ENCODE data around the gene EEIG1. TPM values are rescaled to one million over a fixed set of nuclear protein-coding genes. Genes with fewer than 3 reads are reported as not detected.

EEIG1 gene
- total and polyA plus RNA-seq, 2 of the 4 experiments (the other 2 are of a cell fraction) = 1.1 to 23.2 TPM

- Histone ChIP-seq H2AK5ac (ENCODE audit: low read depth, low read length) (peak overlapping the region; percentile 98), H4K8ac (ENCODE audit: low read depth in 2 of 2, low read length in 2 of 2) (peak overlapping the region; percentile 93 to 99), H2AK9ac (replicated peaks; ENCODE audit: low read depth, low read length, poor library complexity) (peak overlapping the region; percentile 99), H2BK20ac (ENCODE audit: low read depth, low read length) (peak overlapping the region; percentile 95), H3K27me3 (ENCODE audit: control insufficient read depth, insufficient read depth, low read length) (no peaks in the 10 kb centered on the region), H3K27ac (ENCODE audit: insufficient read depth, low read length) (peak overlapping the region; percentile 92), H2BK120ac (ENCODE audit: low read depth, low read length) (peak overlapping the region; percentile 97), H3K23ac (ENCODE audit: low read depth, low read length) (peak overlapping the region; percentile 98), H2BK15ac (ENCODE audit: low read depth, low read length) (peak overlapping the region; percentile 94; the same call in 2 of the 3 replicates), H3K56ac (ENCODE audit: extremely low read depth, insufficient read depth, low read length) (peak overlapping the region; percentile 64; the same call in 1 of the 2 replicates), H3K18ac (ENCODE audit: low read depth, low read length) (peak overlapping the region; percentile 91), H4K20me1 (ENCODE audit: insufficient read depth, low read length) (peaks cover 9% of the 10 kb centered on the region), H3K9me1 (ENCODE audit: insufficient read depth, low read length) (peaks cover 37% of the 10 kb centered on the region), H2BK5ac (ENCODE audit: low read depth, low read length, poor library complexity, severe bottlenecking) (peak overlapping the region; percentile 93), H3K4ac (ENCODE audit: low read depth, low read length) (peak overlapping the region; percentile 99), H3K36me3 (ENCODE audit: control insufficient read depth, insufficient read depth, low read length) (no peaks in the 10 kb centered on the region), H3K4me3 (ENCODE audit: insufficient read depth, low read depth, low read length) (no peak overlapping the region), H3K79me1 (ENCODE audit: low read depth in 1 of 2, low read length in 2 of 2) (peaks cover 53 to 90% of the 10 kb centered on the region in 2 experiments), H3K14ac (replicated peaks; ENCODE audit: low read depth, low read length) (peak overlapping the region; percentile 97), H3K4me2 (ENCODE audit: low read depth, low read length) (peak overlapping the region; percentile 37), H4K5ac (ENCODE audit: low read depth, low read length) (peak overlapping the region; percentile 93), H4K91ac (ENCODE audit: insufficient read depth, low read depth, low read length) (peak overlapping the region; percentile 98), H2AFZ (replicated peaks; ENCODE audit: low read length, poor library complexity) (peak overlapping the region; percentile 71), H3K4me1 (ENCODE audit: control insufficient read depth, insufficient read depth, low read length) (peaks cover 55% of the 10 kb centered on the region), H3K9ac (ENCODE audit: low read depth, low read length) (peak overlapping the region; percentile 74), H3K9me3 (ENCODE audit: control insufficient read depth, insufficient read depth, low read length) (no peaks in the 10 kb centered on the region)
- in situ Hi-C loops (cut with MboI; ENCODE audit: low sequenced_read_pairs) = no loop called here
- 40% methylated on average over 5 of the region's 6 CpGs; no CpG with 5 or more reads in 1 of the 2 experiments for WGBS, 2 experiments (ENCODE audit: extremely low coverage in 2 of 2, insufficient read length in 1 of 2)
- ATAC-seq (ENCODE audit: low read depth) = peak; percentile 9
- dilution Hi-C loops (cut with HindIII; ENCODE audit: low sequenced_read_pairs, unreplicated experiment) = no loop called here
- BruUV-seq (replicated peaks) = no TSS peak
- no peak for DNase-seq
- ChIA-PET CTCF (interaction anchor here (1.4 kb wide), 1 partner anchor 12 kb away, joined by 3 read pairs; no protein-coding TSS in a partner anchor), POLR2A (ENCODE audit: unreplicated experiment) (no interaction called here)
- TF ChIP-seq FOS (IDR thresholded peaks at IDR 0.05; ENCODE audit: low read depth, low read length) = no peak
- TF ChIP-seq CHD1 (IDR thresholded peaks at IDR 0.05; ENCODE audit: low read depth, low read length) = no peak
- TF ChIP-seq CEBPB (IDR thresholded peaks at IDR 0.05; ENCODE audit: low read depth, low read length) = no peak
- no peak for TF ChIP-seq MAFK (IDR thresholded peaks at IDR 0.05; ENCODE audit: low read depth, low read length)
- TF ChIP-seq SMC3 (IDR thresholded peaks at IDR 0.05; ENCODE audit: low read depth, low read length) = no peak
- no peak for TF ChIP-seq RCOR1 (IDR thresholded peaks at IDR 0.05; ENCODE audit: insufficient replicate concordance, low read length)
- no peak for TF ChIP-seq ELK1 (IDR thresholded peaks at IDR 0.05; ENCODE audit: borderline replicate concordance, low read depth, low read length)
- no peak for TF ChIP-seq NFE2L2 (IDR thresholded peaks at IDR 0.05; ENCODE audit: low read depth, low read length)
- TF ChIP-seq, protein P1, sequence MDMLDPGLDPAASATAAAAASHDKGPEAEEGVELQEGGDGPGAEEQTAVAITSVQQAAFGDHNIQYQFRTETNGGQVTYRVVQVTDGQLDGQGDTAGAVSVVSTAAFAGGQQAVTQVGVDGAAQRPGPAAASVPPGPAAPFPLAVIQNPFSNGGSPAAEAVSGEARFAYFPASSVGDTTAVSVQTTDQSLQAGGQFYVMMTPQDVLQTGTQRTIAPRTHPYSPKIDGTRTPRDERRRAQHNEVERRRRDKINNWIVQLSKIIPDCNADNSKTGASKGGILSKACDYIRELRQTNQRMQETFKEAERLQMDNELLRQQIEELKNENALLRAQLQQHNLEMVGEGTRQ (IDR thresholded peaks at IDR 0.05; ENCODE audit: low read depth, low read length) = no peak
- TF ChIP-seq BHLHE40 (IDR thresholded peaks at IDR 0.05; ENCODE audit: low read depth, low read length) = no peak
- TF ChIP-seq, protein P2, sequence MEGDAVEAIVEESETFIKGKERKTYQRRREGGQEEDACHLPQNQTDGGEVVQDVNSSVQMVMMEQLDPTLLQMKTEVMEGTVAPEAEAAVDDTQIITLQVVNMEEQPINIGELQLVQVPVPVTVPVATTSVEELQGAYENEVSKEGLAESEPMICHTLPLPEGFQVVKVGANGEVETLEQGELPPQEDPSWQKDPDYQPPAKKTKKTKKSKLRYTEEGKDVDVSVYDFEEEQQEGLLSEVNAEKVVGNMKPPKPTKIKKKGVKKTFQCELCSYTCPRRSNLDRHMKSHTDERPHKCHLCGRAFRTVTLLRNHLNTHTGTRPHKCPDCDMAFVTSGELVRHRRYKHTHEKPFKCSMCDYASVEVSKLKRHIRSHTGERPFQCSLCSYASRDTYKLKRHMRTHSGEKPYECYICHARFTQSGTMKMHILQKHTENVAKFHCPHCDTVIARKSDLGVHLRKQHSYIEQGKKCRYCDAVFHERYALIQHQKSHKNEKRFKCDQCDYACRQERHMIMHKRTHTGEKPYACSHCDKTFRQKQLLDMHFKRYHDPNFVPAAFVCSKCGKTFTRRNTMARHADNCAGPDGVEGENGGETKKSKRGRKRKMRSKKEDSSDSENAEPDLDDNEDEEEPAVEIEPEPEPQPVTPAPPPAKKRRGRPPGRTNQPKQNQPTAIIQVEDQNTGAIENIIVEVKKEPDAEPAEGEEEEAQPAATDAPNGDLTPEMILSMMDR (conservative IDR thresholded peaks at IDR 0.05; ENCODE audit: low read depth, low read length) = no peak
- no peak for TF ChIP-seq POLR2A (IDR thresholded peaks at IDR 0.05; ENCODE audit: low read depth, low read length)
- intact Hi-C loops (cut with micrococcal nuclease) = loop anchor here (1.0 to 5.0 kb wide), 2 partner anchors 116 to 133 kb away; no protein-coding TSS in a partner anchor
Measured at GRCh38 chr9:127965953-127966352, 14.8 kb downstream of the EEIG1 start.
